Lower leg skin (tissue), 4 donors: Measurements from ENCODE around the gene FBXO36. TPM values are rescaled to one million over a fixed set of nuclear protein-coding genes. Genes with fewer than 3 reads are reported as not detected.

ENCODE experiments used
- DNase-seq, 2 donors: peaks; one replicate each; pipeline ENCODE4 v3.0.0-alpha.2; 2019; ENCODE audit warnings: low spot score in 2 of 2
- H3K4me3 ChIP-seq: fragments of 200-600 bp; sonication (generic); 2 replicates; pipeline ENCODE4 v1.5.1; 2017; ENCODE audit warnings: mild to moderate bottlenecking, low read depth; ENCODE audit not compliant: poor library complexity, severe bottlenecking
- CTCF ChIP-seq, 3 donors: fragments of 450-650 bp; IDR thresholded peaks; one replicate each; pipeline ENCODE4 v1.5.1; 2016; ENCODE audit warnings: antibody characterized with exemption in 3 of 3, mild to moderate bottlenecking in 3 of 3, moderate library complexity in 2 of 3
- POLR2A ChIP-seq, 2 donors: fragments of 450-650 bp; IDR thresholded peaks; one replicate each; pipeline ENCODE4 v1.6.1; 2016 to 2017; ENCODE audit warnings: antibody characterized with exemption in 2 of 2, mild to moderate bottlenecking in 1 of 2, moderate library complexity in 1 of 2
- WGBS, 2 donors: methylation state at CpG; one replicate each; pipeline ENCODE4 v1.1.5; 2018; 5-methylcytosine and 5-hydroxymethylcytosine counted together
- intact Hi-C: fragments of 100-400 bp; cut with DNase I; formaldehyde crosslinking; loops from one replicate; pipeline ENCODE4 v1.15.0; 2023; ENCODE audit warnings: low total_unique reads
- total RNA-seq, 4 donors: library from RNA; depleted of rRNA; stranded (reverse); fragments of >200 nt; gene quantifications; one replicate each; pipeline ENCODE4 v1.1.0, GENCODE V29; 2016

Gene FBXO36
- total RNA-seq, 4 donors from 2014 or later: 3.4 to 6.8 (median 5.4) TPM

GRCh38 chr2:229943171-229943570, 20.9 kb downstream of the FBXO36 start:
- H3K4me3 ChIP-seq: no peak overlapping the region
- 86 to 100% methylated on average over 2 of the region's 2 CpGs for WGBS, 2 donors
- intact Hi-C loops: no loop called here
- TF ChIP-seq CTCF (IDR thresholded peaks at IDR 0.05): no peak
- TF ChIP-seq POLR2A (IDR thresholded peaks at IDR 0.05): no peak
- no peak for DNase-seq

- WGBS, 2 donors: 76 to 84% methylated on average over 5 of the region's 5 CpGs
- no peak overlapping the region for H3K4me3 ChIP-seq
- no peak for TF ChIP-seq POLR2A (IDR thresholded peaks at IDR 0.05)
- DNase-seq: no peak
- intact Hi-C loops: no loop called here
Measured at GRCh38 chr2:229943770-229944449, 21.6 kb downstream of the FBXO36 start.

GRCh38 chr2:229945975-229946374, 23.7 kb downstream of the FBXO36 start:
- 95 to 97% methylated on average over 8 of the region's 8 CpGs for WGBS, 2 donors
- H3K4me3 ChIP-seq: no peak overlapping the region
- intact Hi-C loops: no loop called here
- DNase-seq: no peak
- TF ChIP-seq POLR2A (IDR thresholded peaks at IDR 0.05): no peak
- TF ChIP-seq CTCF (IDR thresholded peaks at IDR 0.05): no peak

- intact Hi-C loops: no loop called here
- no peak for TF ChIP-seq CTCF (IDR thresholded peaks at IDR 0.05)
- TF ChIP-seq POLR2A (IDR thresholded peaks at IDR 0.05): no peak
- 83 to 84% methylated on average over 1 of the region's 1 CpG for WGBS, 2 donors
- DNase-seq: no peak
- no peak overlapping the region for H3K4me3 ChIP-seq
Measured at GRCh38 chr2:229947544-229947943, 25.2 kb downstream of the FBXO36 start.

- 94 to 98% methylated on average over 6 of the region's 6 CpGs for WGBS, 2 donors
- intact Hi-C loops: no loop called here
- DNase-seq: no peak
- TF ChIP-seq CTCF (IDR thresholded peaks at IDR 0.05) (no peak), POLR2A (IDR thresholded peaks at IDR 0.05) (no peak)
- H3K4me3 ChIP-seq: no peak overlapping the region
Measured at GRCh38 chr2:229952256-229952835, 30.0 kb downstream of the FBXO36 start.

- intact Hi-C loops: no loop called here
- DNase-seq: no peak
- no peak overlapping the region for H3K4me3 ChIP-seq
- TF ChIP-seq CTCF (IDR thresholded peaks at IDR 0.05) (no peak), POLR2A (IDR thresholded peaks at IDR 0.05) (no peak)
- WGBS, 2 donors: 91 to 93% methylated on average over 1 of the region's 1 CpG
Measured at GRCh38 chr2:229955663-229956062, 33.4 kb downstream of the FBXO36 start.
